NCI-H2227 (cell line): ENCODE measurements around the gene RAB38.

Source experiments
- DNase-seq: peaks from one replicate; lab custom pipeline; 2025; ENCODE audit not compliant: unreplicated experiment; lab: John Stamatoyannopoulos, UW

The RAB38 gene

DNA sequence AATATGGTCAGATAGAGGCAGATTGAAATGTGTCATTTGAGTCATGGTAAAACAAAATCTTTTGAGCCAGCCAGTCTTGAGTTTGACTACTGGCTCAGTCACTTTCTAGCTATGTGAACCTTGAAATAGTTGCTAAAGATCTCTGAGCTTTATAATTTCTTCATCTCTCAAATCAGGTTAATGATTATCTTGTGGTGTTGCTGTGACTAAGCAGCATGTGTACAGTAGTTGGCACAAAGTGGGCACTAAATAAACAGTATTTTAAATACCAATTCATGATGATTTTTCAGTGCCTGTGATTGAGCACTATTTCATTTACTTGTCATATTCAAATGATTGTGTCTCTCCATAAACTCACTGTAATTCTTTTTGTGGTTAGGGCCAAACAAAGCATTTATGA is 70.8 kb downstream of the RAB38 start:
- no peak for DNase-seq

DNA sequence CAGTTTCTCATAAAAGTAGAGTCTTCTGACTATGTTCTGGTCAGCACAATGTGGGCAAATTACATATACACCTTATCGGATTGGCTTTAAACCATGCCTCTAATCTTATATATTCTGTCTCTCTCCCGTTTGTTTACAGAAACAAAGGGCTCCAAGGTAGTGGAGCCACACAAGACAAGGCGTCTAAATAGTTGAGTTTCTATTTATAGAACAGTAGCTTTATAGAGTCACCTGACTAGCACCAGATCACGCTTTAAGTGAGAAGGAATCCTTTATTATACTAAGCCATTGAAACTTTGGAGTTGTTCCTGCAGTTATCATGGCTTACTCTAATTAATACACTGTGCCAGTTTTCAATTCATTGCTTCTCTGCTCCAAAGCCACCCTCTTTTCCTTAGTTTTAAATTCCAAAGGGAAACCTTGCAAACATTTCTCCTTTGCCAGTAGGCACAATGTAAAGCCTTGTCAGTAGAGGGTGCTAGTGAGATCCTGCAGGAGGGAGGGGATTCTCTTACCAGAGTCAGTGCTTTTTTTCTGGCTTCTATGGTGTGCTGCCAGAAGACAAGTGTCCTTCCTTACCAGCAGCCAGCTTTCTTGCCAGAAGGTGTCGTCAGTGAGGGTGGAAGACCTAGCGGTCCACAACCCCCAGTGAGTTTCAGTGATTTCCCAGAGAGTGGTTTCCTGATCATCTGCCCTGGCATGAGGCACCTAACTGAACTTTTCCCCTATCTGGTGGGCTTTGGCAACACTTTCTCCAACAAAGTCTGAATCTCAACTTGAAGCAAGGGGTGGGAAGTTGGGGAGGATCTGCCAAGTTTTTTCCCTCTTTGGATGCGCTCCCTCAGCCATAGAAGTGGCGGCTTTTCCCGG is 71.7 kb downstream of the RAB38 start:
- DNase-seq, result no peak

DNA sequence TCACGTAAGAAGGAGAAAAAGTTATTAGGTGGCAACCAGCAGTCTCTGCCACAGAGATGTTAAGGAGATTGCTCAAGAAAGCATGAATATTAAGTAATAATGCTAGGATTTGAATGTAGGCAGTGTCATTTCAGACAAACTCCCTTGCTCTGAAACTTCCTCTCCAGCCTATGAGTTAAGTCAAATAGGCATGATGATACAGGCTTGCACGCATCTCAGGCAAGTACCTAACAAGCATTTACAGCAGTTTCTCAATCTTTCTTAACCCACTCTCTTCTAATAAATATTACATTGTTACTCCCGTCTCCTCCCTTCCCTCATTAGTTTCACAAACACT is 72.7 kb downstream of the RAB38 start:
- no peak for DNase-seq

DNA sequence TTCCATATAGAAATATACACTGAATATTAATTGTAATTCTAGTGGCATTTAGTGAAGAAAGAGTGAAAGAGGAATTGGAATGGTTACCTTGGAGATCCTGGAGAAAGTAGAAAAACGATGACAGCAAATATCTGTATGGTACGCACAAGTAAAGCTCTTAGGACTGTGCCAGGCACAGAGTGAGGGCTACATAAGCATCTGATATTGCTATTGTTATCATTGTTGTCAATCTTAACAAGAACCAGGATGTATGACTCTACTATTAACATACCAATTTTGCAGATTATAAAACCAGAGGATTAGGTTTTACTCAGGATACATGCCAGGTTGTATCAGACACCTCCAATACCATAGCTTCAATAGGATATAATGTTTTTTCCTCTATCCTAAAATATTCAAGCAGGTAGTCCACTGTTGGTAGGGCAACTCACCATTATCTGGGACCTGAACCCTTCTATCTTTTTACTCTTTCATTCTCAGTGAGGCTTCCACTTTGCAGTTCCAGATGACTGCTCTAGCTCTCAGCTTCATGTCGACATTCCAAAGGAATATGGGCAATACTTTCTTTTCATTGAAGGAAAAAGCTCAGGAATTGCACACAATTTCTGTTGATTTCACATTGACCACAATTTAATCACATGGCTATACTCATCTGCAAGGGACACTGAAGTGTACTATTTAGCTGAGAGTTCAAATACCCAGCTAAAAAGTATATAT is 73.2 kb downstream of the RAB38 start:
- no peak for DNase-seq

DNA sequence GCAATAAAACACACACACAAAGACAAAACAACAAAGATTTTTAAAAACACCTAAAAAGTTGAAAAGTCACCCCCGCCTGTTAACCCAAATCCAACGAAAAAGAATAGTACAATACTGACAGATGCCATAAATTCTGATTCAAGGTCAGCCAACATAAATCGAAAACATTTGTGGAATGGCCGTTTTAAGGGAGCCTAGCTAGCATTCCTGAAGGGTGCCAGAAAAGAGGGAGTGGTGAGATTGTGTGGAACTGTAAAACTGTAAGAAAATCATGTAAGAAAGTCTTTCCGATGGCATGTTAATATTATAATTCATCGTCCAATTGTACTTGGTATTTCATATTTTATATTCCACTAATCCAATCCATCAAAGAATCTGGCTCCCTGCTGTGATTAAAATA is 75.1 kb downstream of the RAB38 start:
- no peak for DNase-seq

DNA sequence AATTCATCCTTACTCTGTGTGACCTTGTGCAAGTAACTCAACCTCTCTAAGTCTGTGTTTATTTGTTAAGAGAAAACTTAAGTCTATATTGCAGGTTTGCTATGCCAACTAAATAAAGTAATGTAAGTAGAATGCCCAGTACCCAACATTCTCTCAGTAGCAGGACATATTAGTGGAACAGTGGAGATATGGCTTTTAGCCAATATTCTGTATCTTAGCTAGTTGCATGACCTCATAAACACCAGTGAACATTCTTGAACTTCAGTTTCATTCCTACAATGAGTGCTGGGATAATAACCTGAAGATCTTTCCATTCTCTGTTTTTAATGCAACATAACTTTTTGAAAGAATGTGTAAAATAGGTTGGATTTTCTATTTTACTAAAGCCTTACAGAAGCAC is 77.0 kb downstream of the RAB38 start:
- no peak for DNase-seq

DNA sequence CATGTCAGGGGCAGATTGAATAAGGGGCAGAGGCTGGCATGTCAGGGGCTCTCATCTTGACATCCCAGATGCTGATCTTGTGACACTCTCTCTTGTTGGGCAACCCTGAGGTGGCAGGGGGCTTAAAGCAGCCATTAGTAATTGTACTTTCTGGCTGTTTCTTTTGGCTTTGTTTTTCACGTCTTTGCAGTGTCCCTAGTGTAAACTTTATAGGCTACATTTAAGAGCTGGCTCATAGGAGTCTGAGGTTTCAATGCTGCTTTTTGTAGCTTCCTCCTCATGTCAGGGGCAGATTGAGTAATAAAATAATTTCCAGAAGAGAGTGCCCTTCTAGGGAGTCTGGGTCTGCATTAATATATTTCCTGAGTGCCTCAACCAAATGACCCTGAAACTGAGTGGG is 86.1 kb downstream of the RAB38 start:
- no peak for DNase-seq

DNA sequence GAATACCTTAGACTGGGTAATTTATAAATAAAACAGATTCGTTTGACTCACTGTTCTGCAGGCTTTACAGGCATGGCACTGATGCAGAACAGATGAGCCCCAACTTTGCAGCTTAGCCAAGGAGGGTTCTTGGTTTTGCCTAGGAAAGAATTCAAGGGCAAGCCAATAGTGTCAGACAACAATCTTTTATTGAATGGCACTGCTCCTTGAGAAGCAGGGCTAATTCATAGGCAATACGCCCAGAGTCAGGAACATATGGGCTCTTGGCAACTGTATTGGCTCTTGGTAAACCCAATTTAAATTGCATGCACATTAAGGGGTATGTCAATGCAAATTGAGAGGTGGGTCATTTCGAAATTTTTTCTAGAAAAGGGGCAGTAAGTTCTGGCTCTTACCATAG is 87.9 kb downstream of the RAB38 start:
- no peak for DNase-seq

DNA sequence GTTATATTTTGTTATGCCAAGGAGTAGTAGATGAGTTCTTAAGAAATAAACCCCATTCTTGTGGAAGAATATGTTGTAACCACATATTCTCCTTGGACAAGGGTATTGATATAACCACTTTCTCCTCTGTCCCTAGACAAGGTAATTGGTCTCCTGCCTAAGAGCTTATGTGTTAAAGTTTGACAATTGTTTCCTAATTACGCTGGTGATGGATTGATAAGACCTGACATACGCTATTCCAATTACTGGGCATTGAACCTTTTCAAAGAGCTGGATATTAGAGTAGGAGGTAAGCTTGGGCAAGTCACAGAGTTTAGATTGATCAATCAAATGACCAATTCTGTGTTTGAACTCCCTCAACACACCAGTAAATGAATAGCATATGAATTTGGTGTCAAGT is 88.9 kb downstream of the RAB38 start:
- no peak for DNase-seq

DNA sequence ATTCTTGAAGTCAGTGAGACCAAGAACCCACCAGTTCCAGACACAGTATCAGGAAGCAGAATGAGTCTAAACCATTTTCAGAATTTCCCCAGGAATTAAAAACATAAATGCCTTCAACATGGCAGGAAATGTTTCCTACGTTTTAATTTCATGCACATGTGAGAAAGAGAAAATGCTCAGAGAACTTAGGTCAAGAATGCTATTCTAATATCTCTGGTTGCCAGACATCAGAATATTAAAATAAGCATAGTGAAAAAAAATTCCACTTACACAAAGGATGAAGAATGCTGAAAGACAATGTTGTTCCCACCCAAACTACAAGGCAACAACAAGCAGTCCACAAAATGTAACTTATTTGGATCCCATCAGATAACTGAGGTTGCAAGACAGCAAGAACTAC is 104.8 kb downstream of the RAB38 start:
- no peak for DNase-seq

DNA sequence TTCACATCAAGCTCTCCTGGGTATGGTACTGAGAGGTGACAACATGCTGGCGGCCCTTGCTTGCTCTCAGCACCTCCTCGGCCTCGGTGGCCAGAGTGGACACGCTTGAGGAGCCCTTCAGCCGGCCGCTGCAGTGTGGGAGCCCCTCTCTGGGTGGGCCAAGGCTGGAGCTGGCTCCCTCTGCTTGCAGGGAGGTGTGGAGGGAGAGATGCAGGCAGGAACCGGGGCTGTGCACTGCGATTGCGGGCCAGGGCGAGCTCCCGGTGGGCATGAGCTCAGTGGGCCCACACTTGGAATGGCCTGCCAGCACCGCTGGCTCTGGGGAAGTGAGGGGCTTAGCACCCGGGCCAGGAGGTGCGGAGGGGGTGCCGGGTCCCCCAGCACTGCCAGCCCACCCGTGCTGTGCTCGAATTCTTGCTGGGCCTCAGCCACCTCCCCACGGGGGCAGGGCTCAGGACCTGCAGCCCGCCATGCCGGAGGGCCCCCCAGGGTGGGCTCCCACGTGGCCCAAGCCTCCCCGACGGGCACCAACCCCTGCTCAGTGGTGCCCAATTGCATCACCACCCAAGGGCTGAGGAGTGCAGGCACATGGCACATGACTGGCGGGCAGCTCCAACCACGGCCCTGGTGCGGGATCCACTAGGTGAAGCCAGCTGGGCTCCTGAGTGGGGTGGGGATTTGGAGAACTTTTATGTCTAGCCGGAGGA is 106.2 kb downstream of the RAB38 start:
- no peak for DNase-seq

DNA sequence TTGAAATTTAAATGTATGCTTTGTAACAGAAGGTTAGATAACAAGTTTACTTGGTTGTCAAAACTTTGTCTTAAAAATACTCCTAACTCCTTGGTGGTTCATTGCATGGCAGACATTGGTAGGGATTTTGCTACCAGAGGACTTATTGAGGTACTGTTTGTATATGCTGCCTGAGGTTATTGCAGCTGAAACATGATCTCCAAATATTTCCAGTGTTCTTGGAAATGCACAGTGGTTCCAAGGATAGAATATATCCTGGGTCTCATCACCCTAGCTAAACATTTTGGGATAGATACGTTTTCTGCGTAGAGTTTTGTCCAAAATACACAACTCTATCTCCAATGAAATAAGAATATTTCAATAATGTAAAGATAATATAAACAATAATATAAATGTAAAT is 109.2 kb downstream of the RAB38 start:
- no peak for DNase-seq

DNA sequence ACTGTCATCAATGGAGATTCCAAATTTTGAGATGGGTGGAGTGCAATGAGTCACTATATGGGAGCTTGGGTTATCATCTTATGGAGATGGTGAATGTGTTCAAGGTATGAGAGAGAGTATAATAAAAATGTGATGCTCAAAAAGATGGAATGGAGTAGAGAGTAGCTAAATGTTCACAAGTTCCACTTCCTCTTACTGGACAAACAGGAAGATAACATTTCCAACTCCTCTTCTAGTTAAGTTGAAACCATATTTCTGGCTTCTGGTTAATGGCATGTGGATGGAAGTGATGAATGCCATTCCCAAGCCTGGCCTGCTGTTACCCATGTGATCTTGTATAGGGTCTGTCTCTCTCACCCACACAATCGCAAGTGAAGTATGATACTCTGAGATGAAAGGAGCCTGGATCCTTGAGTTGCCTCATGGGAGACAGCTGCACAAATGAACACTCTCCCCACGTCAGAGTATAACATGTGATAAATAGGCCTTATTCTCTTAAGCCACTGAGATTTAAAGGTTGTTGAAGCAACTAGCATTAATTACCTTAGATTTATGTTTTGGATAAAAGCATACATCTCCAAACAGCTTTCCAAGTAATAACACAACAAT is 111.0 kb downstream of the RAB38 start:
- no peak for DNase-seq
